ENCODE measurements around the gene RIMOC1.

DNA sequence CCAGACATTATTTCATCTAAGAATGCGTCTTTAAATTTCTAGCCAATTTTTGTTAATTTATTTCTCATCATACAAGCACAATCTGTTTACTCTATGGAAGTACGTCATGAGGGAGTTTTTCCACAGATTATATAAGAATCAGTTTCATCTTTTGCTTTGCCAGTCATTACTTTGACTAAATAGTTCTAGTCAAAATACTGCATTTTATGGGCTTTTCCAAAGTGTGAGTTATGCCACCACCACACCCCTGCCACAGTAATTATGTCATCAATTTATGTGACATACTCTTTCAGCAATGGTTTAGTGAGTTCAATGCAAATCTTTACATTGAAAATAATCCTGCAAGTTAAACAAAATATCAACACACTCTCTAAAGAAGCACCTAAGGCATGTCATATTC is 2.0 kb downstream of the RIMOC1 start:
- TF ChIP-seq CTCF (optimal IDR thresholded peaks at IDR 0.05 in 1 of 3, IDR thresholded peaks at IDR 0.05 in 1 of 3, conservative IDR thresholded peaks at IDR 0.05 in 1 of 3; ENCODE audit: extremely low read depth in 1 of 3, insufficient read depth in 2 of 3, low read length in 3 of 3) (no peak), EZH2 (IDR thresholded peaks at IDR 0.05; ENCODE audit: low read length) (no peak)

Data from keratinocyte (primary cell).